ENCODE results near the gene POLRMT. TPM values are rescaled to one million over a fixed set of nuclear protein-coding genes. Genes with fewer than 3 reads are reported as not detected.

POLRMT gene
- total RNA-seq, 1 donor, result 25.5 TPM

- no peak for TF ChIP-seq CTCF (IDR thresholded peaks at IDR 0.05; ENCODE audit: insufficient read depth, low read depth, low read length)
- no peak for DNase-seq (ENCODE audit: low read depth)
- no peak overlapping the region for H3K4me3 ChIP-seq (ENCODE audit: low read depth, low read length)
Measured at GRCh38 chr19:576768-577438, 56.4 kb downstream of the POLRMT start.

- DNase-seq (ENCODE audit: low read depth), result peak; percentile 58
- no peak for TF ChIP-seq CTCF (IDR thresholded peaks at IDR 0.05; ENCODE audit: insufficient read depth, low read depth, low read length)
- H3K4me3 ChIP-seq (ENCODE audit: low read depth, low read length), result peak overlapping the region; percentile 97
Measured at GRCh38 chr19:575527-576506, 57.5 kb downstream of the POLRMT start.

GRCh38 chr19:574658-575526 lies 58.4 kb downstream of the POLRMT start:
- peak; percentile 60 for DNase-seq (ENCODE audit: low read depth)
- peak overlapping the region; percentile 97 for H3K4me3 ChIP-seq (ENCODE audit: low read depth, low read length)
- TF ChIP-seq CTCF (IDR thresholded peaks at IDR 0.05; ENCODE audit: insufficient read depth, low read depth, low read length), result no peak

- TF ChIP-seq CTCF (IDR thresholded peaks at IDR 0.05; ENCODE audit: insufficient read depth, low read depth, low read length), result no peak
- peak overlapping the region; percentile 97 for H3K4me3 ChIP-seq (ENCODE audit: low read depth, low read length)
- no peak for DNase-seq (ENCODE audit: low read depth)
Measured at GRCh38 chr19:573519-573825, 59.9 kb downstream of the POLRMT start.

GRCh38 chr19:572743-573518 lies 60.4 kb downstream of the POLRMT start:
- no peak for TF ChIP-seq CTCF (IDR thresholded peaks at IDR 0.05; ENCODE audit: insufficient read depth, low read depth, low read length)
- H3K4me3 ChIP-seq (ENCODE audit: low read depth, low read length), result peak overlapping the region; percentile 97
- peak; percentile 71 for DNase-seq (ENCODE audit: low read depth)

Measured in fibroblast of villous mesenchyme (primary cell).